Gastrocnemius medialis (tissue), 4 donors: ENCODE measurements around the gene ORAI2.
"Not testable (repeated sequence)": the region's sequence is repeated elsewhere in the genome, so short reads cannot be mapped to it uniquely, and the experiment has no call there.

Experiments used
- POLR2A ChIP-seq, 2 donors: fragments of 450-650 bp; IDR thresholded peaks; one replicate each; pipeline ENCODE4 v1.6.1; 2017; ENCODE audit warnings: antibody characterized with exemption in 2 of 2, mild to moderate bottlenecking in 2 of 2, moderate library complexity in 2 of 2
- TF ChIP-seq, protein P1 (sequence below), 5 experiments: fragments of 450-650 bp in 3 of 5; fragments of 200-600 bp in 2 of 5; sonication (generic) in 2 of 5; IDR thresholded peaks in 4 of 5; conservative IDR thresholded peaks in 1 of 5; 1 replicate in 4 of 5; 2 replicates in 1 of 5; pipeline ENCODE4 v1.5.1; 2016 to 2019; ENCODE audit warnings: antibody characterized with exemption in 5 of 5, mild to moderate bottlenecking in 3 of 5, moderate library complexity in 3 of 5

DNA sequence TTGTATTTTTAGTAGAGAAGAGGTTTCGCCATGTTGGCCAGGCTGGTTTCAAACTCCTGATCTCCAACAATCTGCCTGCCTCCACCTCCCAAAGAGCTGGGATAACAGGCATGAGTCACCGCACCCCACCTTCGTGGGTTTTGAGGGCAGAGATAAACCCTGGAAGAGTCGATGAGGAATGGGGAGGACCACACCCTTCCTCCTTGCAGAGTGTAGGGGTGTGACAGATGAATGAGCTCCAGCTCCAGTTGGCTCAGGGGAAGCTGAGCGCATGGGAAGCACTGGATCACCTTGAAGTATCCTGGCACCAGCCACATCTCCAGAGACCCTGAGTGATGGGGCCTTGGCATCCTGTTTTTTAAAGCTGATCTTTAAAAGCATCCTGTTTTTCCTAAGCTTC lies 50.9 kb downstream of the ORAI2 start:
- TF ChIP-seq, protein P1, sequence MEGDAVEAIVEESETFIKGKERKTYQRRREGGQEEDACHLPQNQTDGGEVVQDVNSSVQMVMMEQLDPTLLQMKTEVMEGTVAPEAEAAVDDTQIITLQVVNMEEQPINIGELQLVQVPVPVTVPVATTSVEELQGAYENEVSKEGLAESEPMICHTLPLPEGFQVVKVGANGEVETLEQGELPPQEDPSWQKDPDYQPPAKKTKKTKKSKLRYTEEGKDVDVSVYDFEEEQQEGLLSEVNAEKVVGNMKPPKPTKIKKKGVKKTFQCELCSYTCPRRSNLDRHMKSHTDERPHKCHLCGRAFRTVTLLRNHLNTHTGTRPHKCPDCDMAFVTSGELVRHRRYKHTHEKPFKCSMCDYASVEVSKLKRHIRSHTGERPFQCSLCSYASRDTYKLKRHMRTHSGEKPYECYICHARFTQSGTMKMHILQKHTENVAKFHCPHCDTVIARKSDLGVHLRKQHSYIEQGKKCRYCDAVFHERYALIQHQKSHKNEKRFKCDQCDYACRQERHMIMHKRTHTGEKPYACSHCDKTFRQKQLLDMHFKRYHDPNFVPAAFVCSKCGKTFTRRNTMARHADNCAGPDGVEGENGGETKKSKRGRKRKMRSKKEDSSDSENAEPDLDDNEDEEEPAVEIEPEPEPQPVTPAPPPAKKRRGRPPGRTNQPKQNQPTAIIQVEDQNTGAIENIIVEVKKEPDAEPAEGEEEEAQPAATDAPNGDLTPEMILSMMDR (IDR thresholded peaks at IDR 0.05 in 4 of 5, conservative IDR thresholded peaks at IDR 0.05 in 1 of 5), result not testable (repeated sequence)
- not testable (repeated sequence) for TF ChIP-seq POLR2A (IDR thresholded peaks at IDR 0.05)
